Hepatocyte (in vitro differentiated cells): Measurements from ENCODE around the gene CCDC85C.

Source experiments
- EZH2 ChIP-seq: fragments of 200-600 bp; sonication (generic); IDR thresholded peaks from 2 replicates; pipeline ENCODE4 v1.6.1; 2016; ENCODE audit warnings: antibody characterized with exemption, mild to moderate bottlenecking, borderline replicate concordance
- EZH2phosphoT487 ChIP-seq: fragments of 200-600 bp; sonication (generic); IDR thresholded peaks from one replicate; pipeline ENCODE4 v1.6.1; 2018; ENCODE audit warnings: antibody characterized with exemption, mild to moderate bottlenecking, low read depth, moderate library complexity; ENCODE audit not compliant: unreplicated experiment, severe bottlenecking
- TF ChIP-seq, protein P1 (sequence below): fragments of 200-600 bp; sonication (generic); IDR thresholded peaks from 2 replicates; pipeline ENCODE4 v1.5.1; 2016; ENCODE audit warnings: antibody characterized with exemption, mild to moderate bottlenecking; ENCODE audit not compliant: poor library complexity

DNA sequence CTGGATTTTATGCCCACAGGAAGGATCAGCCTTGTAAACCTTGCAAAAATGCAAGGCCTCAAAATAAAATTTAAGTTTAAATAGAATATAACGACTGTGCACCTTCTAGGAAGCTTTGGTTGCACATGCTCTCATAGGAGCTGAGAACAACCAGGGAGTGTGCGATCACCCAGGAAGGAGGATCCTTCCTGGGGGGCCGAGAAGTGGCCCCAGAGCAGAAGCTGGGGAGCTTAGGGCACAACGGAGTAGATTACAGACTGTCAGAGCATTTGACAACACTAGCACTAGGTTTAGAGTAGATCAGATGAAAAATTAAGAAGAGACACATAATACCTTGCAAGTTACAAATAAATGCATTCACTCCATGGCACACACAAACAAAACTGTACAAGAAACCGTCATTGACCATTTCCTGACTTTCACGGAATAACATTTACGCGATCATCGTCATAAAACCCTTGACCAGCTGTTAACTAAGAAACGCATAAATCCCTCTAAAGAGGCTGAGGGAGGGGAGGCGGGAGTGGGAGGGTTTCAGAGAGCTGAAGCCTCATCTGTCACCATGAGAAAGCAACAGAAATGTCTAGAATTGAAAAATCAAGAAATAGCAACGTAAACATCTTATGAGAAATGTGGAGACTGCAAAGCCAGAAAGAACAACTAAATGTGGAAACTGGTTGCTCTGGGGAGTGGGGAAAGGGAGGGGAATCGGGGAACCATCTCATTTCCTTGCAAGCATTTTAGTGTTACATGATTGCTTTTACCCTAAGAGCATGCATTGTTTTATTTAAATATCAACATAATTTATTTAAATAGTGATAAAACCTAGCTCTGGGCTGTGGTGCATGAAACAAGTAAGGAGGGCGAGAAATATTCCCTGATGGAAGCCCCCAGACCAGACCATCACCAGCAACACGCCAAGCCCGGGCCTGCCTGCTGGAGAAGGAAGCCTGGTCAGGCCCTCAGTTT is 13.1 kb upstream of the CCDC85C start:
- TF ChIP-seq, protein P1, sequence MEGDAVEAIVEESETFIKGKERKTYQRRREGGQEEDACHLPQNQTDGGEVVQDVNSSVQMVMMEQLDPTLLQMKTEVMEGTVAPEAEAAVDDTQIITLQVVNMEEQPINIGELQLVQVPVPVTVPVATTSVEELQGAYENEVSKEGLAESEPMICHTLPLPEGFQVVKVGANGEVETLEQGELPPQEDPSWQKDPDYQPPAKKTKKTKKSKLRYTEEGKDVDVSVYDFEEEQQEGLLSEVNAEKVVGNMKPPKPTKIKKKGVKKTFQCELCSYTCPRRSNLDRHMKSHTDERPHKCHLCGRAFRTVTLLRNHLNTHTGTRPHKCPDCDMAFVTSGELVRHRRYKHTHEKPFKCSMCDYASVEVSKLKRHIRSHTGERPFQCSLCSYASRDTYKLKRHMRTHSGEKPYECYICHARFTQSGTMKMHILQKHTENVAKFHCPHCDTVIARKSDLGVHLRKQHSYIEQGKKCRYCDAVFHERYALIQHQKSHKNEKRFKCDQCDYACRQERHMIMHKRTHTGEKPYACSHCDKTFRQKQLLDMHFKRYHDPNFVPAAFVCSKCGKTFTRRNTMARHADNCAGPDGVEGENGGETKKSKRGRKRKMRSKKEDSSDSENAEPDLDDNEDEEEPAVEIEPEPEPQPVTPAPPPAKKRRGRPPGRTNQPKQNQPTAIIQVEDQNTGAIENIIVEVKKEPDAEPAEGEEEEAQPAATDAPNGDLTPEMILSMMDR: no peak
- TF ChIP-seq EZH2phosphoT487: no peak
- no peak for TF ChIP-seq EZH2
